Dedifferentiated amniotic fluid mesenchymal stem cell (primary cell): ENCODE data around the gene CDC37.

Experiments used
- DNase-seq: peaks from one replicate; pipeline ENCODE4 v3.0.0-alpha.2; 2016; ENCODE audit errors: extremely low spot score

The CDC37 gene

GRCh38 chr19:10353793-10354391 is 49.5 kb downstream of the CDC37 start:
- DNase-seq = no peak

- no peak for DNase-seq
These were observed 50.3 kb downstream of the CDC37 start for GRCh38 chr19:10352764-10353671.

GRCh38 chr19:10346509-10346908 is 56.8 kb downstream of the CDC37 start:
- DNase-seq = no peak

- DNase-seq = no peak
These were observed 58.6 kb downstream of the CDC37 start for GRCh38 chr19:10344780-10345179.

- no peak for DNase-seq
These were observed 59.8 kb downstream of the CDC37 start for GRCh38 chr19:10343495-10343894.
